GM21367 (cell line): ENCODE measurements around the gene DIAPH3.

Experiments
- ATAC-seq: cut with Tn5 transposase; IDR thresholded peaks from one replicate; pipeline ENCODE4 v1.9.1; 2021; ENCODE audit not compliant: unreplicated experiment

The DIAPH3 gene

DNA sequence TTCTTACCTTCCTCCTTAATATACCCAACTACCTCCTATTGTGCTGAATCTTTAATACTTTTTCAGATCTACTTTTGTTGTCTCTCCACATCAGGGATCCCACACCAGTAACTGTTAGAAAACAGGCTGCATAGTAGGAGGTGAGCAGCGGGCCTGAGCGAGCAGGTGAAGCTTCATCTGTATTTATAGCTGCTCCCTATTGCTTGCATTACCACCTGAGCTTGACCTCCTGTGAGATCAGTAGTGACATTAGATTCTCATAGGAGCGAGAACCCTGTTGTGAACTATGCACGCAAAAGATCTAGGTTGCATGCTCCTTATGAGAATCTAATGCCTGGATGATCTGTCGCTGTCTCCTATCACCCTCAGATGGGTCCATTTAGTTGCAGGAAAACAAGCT lies 279.8 kb downstream of the DIAPH3 start:
- no peak for ATAC-seq

DNA sequence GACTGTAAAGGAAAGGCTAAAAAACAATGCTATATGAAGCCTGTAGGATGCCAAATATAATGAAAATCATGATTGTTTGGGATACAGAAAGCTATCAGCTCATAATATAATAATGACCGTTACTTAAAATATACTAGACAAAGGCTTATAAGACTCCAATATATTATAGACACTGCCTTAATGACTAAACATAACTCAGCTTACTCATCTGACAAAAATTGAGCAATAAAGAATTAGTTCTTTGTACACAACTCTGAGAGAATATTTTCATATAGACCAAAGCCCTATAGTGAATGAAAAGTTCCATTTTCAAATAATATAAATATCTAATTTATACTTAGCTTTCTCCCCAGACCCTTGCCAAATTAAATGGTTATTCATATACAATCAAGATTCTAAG lies 283.3 kb downstream of the DIAPH3 start:
- no peak for ATAC-seq

DNA sequence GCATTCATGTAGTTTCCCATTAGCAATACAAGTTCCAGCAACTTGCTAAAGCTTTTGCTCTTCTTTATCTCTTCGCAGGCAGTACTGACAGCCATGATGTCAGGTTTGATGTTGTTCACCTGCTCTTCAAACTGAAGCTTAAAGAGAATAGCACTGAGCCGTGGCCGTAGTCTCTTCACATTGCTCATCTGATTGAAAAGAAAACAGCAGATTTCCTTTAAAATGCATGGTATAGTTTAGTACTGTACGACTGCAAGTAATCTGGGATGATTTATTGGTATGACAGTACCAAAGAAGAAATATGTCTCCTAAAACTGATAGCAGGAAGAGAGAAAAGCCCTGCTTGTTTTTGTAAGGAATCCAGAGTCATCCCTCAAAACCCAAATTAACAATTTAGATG lies 284.4 kb downstream of the DIAPH3 start:
- no peak for ATAC-seq

DNA sequence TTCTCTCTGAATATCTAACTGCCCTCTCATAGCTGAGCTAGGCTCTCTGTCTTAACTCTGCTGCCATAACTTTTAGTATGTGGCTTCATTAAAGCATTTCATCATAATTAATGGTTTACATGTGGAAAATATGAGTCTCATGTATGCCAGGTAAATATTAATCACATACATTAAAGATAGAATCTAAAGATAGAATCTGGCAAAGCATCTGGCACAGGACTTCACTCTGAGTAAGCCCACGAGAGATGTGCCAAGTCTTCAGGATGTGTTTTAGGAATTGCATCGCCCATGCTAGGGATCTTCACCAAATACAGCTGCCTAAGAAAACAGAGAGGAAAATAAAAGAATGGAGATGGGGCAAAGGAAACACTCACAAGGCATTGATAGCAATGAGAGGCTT lies 285.8 kb downstream of the DIAPH3 start:
- ATAC-seq = no peak

DNA sequence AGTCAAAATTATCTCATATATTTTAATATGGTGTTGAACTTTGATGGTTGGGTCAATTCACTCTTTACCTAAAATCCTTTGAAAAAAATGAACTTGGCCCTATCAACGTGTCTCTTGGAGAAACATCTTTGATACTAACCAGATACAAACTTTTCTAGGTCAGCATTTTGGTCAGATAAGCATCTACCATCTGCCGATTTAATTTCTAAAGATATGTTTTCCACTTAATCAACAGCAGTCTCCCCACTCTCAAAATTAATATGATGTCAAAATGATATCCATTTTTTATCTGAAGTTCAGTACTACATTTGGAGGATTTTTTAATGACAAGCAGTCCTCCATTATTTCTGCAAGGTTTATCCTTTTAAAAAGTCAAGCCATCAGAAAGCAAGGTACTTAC lies 288.8 kb downstream of the DIAPH3 start:
- ATAC-seq = no peak

DNA sequence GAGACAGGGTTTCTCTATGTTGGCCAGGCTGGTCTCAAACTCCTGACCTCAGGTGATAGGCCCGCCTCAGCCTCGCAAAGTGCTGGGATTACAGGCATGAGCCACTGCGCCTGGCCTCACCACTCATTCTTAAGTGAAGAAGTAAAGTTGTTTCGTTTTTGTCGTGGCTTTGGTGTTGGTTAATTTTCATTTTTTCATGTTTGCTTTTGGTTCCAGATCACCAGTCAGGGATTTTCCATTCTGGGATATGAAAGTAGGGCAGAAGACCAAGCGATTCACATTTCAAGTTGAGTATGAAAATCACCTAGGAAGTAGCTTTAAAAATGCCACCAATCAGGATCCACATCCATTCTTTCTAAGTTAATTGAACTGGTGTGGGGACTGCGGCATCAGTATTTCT lies 289.9 kb downstream of the DIAPH3 start:
- ATAC-seq = no peak

DNA sequence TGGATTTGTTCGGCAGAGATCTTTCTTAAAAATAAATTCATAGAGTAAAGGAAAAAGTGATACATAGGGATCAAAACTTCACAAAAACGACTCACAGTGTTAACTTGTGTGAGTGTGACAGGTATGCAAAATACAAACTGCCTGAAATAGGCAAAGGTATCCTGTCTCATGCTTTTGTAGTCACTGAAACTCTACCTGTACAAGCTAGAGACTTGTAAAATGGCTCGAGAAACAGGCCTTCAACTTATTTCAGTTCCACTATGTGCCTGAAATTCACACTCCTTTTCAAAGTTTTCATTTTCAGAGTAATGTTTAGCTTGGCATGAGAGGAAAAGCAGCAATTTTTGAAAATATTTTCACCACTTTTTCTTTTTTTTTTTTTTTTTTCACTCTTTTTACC lies 290.4 kb downstream of the DIAPH3 start:
- ATAC-seq = no peak

DNA sequence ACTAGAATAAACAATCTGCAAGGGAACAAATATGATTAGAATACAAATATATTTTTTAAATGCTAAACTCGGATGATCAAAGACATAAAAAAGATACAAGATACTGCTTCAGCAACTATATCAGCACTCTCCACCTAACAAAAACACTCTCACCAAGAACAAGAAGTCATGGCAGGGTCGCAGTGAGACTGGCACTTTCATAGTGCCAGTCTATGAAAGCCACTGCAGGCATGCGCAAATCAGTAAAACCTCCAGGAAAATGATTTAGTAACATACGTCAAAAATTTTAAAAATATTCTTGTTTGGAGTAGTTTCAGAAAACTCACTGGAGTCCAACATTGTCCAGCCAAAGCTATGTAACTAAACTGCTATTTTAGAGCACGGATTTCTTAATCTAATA lies 295.9 kb downstream of the DIAPH3 start:
- no peak for ATAC-seq

DNA sequence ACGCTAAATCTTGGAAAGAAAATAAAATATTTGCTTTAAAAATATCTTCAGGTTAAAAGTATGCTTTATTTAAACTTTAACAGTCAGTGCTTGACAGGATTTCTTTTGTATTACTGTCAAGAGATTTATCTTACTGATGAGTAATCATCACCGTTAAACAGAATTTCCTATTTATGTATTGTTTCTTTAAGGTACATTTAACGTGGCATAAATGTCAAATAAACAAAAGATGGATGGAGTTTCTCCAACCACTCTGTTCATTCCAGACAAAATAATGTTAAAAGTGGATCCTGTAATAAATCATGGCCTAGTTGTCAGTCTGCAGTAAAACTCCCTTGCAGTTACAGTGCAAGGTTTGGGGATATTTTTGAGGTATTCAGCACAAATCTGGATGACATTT lies 298.3 kb downstream of the DIAPH3 start:
- no peak for ATAC-seq

DNA sequence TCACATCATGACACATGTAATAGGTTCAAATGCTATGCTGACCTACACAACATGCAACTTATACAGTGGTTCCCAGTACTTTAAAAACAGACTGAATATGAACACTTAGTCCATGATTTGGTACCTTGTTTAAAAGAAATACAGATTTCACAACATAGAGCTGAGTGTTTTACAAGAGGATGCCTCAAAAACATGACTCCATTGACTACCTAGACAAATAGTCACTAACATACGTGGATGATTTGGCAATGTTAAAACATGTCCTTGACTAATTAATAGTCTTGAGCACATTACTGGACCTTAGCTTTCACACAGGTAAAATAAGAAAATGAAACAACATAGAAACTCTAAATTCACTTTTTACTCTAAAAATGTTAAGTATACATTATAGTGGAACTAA lies 300.1 kb downstream of the DIAPH3 start:
- no peak for ATAC-seq

DNA sequence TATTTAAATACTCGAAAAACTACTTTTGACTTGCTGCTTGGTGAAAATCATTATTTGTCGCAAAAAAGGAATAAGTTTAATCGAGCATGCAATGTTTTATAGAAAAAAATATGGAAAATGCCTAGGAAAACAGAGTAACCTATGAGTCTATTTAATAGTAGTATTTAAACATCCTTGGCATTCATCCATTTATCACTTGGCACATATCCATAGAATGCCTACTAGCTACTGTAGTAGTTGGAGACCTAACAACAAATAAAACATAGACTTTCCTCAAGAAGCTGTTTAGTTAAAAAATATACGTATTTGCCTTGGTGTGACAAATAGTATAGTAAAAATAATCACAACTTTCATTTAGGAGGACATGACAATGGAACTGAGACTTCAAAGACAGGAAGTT lies 302.1 kb downstream of the DIAPH3 start:
- ATAC-seq = no peak

DNA sequence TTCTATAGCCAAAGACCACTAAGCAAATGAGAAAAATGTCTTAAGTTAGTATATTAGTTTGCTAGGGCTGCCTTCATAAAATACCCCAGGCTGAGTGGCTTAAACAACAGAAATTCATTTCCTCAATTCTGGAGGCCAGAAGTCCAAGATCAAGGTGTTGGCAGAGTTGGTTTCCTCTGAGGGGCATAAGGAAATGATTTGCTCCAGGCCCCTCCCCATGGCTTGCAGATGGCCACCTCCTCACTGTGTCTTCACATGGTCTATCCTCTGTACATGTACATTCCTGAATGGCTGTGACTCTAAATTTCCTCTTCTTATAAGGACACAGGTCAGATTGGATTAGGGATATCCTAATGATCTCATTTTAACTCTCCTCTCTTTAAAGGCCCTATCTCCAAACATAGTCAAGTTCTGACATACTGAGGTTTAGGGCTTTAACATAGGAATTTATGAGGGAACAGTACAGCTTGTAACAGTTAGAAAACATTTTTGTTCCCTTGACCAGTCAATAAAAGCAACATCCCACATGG lies 307.4 kb downstream of the DIAPH3 start:
- ATAC-seq = no peak

DNA sequence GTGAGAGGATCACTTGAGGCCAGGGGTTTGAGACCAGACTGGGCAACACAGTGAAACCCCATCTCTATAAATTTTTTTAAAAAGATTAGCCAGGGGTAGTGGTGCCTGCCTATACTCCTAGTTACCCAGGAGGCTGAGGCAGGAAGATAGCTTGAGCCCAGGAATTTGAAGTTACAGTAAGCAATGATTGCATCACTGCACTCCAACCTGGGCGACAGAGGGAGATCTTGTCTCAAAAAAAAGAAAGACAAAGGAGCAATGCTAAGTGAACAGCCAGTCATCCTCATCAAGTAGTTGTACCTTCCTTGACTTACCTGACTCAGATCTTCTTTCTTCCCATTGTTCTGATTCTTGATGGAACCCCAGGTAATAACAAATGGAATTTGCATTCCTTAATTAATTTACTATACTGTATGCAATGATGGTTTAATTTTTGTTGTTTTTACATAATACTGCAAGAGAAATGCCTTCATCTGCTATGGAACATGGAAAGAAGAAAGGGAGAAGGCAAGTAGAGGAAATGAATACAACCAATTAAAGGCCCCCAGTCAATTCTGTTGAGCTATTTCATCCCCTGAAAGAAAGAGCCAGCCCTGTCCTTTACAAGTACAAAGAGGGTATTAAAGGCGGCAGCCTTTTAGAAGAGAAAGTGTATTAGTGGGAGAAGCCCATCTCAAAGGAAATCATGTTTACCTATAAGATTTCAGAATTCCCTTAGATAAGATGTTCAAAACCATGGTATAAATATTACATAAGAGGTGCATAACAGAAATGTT lies 316.7 kb downstream of the DIAPH3 start:
- ATAC-seq = no peak

DNA sequence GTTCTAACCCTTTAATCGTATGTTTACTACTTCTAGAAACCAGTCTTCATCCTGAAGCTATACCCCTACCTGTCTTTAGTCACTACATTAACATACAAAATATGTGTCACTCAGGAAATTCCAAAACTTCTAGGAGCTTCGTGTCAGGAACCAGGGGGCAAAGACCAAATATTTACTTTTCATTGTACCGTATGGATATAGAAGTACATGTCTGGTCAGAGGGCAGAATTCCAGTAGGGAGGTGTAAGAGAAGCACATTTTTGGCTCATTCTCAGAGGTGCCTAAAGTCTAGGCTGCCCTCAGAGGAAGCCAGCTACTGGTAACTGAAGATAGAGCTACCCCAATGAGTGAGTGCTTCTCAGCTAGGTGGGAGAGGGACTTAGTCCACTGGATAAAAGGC lies 320.7 kb downstream of the DIAPH3 start:
- ATAC-seq = no peak

DNA sequence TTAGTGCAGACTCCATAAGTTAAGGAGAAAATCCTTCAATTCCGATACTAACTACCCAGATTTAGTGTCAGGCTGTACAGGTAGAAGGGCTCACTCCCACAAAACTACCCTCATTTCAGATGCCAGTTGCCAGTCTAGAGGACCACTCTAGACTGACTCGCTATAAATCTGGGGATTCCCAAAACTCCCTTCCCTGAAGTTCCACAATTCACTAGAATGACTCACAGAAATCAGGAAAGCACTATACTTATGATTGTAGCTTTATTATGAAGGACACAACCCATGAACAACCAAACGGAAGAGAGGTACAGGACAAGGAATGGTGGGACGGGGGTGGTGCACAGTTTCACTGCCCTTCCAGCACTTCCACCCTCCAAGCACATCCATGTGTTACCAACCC lies 321.2 kb downstream of the DIAPH3 start:
- ATAC-seq = no peak

DNA sequence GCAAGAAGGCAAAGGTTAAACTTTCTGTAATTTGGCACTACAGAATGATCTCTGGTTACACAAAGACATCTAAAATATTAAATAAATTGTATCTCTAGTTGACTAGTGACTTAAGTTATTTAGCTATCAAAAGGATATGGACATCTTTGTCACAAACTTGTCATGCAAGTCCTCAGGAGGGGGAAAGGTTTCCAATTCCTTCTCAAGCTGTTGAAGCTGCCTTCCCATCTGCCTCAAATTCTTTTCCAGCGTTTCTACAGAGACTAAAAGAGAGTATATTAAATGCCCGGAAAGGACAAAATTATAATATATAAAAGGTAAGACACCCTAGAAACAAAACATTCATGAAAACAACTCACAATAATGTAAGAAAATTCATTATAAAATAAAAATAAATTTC lies 324.5 kb downstream of the DIAPH3 start:
- ATAC-seq = no peak

DNA sequence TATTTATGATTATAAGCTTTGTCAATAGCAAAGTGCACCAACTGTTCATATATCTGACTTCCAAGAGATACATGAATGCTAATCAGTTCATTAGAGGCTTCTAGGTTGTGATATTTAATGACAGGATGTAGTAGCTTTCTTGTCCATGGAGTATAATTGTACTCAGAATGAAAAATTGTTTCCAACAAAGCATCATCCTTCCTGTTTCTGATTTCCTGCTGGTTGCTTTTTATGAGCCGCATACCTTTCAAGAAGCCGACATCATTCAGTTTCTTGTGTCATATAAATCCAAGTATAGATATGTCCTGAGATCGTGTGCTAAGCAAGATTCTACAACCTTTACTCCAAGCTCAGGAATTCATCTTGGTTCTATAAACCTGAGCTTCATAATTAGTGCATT lies 326.6 kb downstream of the DIAPH3 start:
- no peak for ATAC-seq

DNA sequence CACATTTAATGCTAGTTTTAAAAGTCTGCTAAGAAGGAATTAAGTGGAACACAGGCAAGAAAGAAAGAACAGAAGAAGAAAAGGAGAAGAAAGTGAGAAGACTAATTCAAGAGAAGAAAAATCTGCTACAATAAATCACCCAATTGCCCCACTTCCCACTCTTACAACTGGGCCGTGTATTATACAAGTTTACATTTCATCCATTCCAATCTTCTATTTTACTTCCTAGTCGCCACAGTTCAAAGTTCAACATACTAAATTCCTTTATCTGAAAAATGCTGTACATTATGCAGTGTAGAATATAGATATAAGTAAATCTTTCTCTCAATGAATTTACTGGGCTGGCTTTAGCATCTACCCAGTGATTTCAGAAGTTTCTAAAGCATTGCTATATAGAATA lies 328.2 kb downstream of the DIAPH3 start:
- no peak for ATAC-seq

DNA sequence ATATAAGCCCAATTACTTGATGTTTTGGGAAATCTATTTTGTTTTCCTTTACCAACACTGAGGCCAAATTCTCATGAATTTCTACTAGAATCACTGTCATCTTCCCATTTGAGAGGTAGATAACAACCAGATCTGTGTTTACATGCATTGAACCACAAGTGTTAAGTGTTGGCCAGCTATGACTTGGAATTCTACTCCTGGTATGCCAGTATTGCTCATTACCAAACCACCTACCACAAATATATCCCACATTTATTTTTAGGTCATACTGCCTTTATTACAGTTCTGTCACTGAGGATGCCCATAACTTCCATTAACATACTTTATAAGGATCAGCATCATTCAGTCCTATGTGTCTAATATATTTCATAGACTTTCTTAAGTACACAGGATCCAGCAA lies 328.9 kb downstream of the DIAPH3 start:
- ATAC-seq = no peak

DNA sequence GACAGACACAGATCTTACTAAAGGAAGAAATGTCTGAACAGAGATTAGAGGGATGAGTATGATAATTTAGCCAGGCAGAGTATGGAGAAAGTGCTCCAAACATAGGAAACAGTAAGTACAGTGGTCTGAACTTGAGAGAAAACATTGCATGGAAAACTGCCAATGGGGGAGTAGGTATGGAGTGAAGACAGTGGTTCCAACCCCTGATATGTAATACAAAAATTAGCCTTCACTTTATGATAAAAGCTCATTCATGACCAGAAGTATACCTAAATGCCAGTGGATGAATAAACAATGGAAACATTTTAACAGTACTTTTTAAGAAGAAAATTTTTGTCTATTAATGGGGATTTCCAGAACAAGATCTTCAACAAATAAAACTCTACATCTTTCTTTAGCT lies 334.0 kb downstream of the DIAPH3 start:
- no peak for ATAC-seq

DNA sequence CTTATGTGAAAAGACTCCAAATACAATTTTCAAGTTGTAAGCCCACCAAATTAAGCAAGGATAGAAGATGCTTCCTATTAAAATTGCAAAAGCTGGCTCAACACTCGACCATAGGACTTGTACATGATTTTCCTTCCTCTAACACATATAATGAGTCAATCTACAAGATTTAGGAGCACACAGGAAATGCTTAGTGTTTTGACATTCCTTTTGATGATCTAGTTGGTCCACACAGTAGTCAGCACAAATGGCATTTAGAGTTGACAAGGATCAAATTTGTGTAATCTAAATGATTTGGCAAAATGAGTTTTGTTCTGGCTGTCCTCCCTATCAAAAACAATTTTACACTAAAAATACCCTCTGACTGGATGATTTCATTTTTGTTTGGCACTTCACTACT lies 340.2 kb downstream of the DIAPH3 start:
- no peak for ATAC-seq

DNA sequence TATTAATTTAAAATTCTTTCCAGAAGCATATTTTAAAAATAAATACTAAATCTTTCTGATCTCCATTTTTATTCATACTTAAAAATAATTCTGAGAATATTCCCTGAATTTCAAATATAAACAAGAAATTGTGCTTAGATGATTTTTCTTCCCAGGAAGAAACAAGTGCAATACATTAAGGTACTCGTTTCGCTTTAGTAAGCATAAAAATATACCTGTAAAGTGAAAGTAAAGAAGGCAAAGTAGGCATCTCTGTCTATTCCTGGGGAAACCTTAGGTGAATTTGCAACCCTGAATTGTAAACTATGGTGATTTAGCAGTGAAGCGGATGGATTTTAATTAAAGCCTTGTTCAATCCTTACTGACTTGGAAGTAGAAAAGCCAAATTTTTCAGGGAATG lies 354.2 kb downstream of the DIAPH3 start:
- no peak for ATAC-seq

DNA sequence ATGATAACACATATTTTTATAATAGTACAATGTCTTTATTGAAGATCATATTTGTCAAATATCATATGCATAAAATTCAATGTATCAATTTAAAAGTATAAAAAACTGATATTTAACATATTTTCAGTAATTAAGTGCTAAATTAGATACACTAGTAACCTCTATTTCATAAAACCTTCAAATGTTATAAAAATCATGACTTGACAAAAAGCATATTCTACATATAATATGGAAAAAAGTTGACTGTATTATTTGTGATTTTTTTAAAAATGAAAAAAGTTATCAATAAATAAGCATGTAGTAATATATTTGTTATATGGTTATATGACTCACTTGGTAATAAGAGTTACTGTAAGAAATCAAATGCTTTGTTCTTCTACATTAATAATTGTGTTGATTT lies 356.9 kb downstream of the DIAPH3 start:
- ATAC-seq = no peak
